GM23338 (cell line): Measurements from ENCODE around the gene GLTP.
A peak's percentile ranks its signal among the peaks of the same experiment; 100 is the strongest.

Experiments used
- CTCF ChIP-seq, 2 experiments: fragments of 200-600 bp in 1 of 2; sonication (generic) in 1 of 2; conservative IDR thresholded peaks; 2 replicates each; pipeline versions ENCODE4 v1.5.1 to v1.6.1; 2016 to 2017; ENCODE audit warnings: antibody characterized with exemption in 2 of 2, low read depth in 2 of 2, mild to moderate bottlenecking in 2 of 2, moderate library complexity in 1 of 2
- ZNF114 ChIP-seq: fragments of 250-450 bp; sonication (Bioruptor Pico); IDR thresholded peaks from 2 replicates; pipeline ENCODE4 v1.5.0; 2020; ENCODE audit warnings: mild to moderate bottlenecking, moderate library complexity

- TF ChIP-seq ZNF114 (CRISPR knock-in tag) (no peak), CTCF (conservative IDR thresholded peaks at IDR 0.05; ENCODE audit: low read depth in 2 of 2) (peak; percentile 75 to 99)
These were observed 30.6 kb upstream of the GLTP start for GRCh38 chr12:109910969-109911348.
